H9 (cell line): ENCODE measurements around the gene CALN1. TPM values are rescaled to one million over a fixed set of nuclear protein-coding genes. Genes with fewer than 3 reads are reported as not detected.

Experiments
- DNase-seq: peaks from one replicate; pipeline ENCODE4 v3.0.0-alpha.2; 2017
- H2AFZ ChIP-seq: one replicate; pipeline ENCODE4 v1.6.1; 2013; ENCODE audit warnings: mild to moderate bottlenecking, low read length, control low read depth, moderate library complexity
- H2AK5ac ChIP-seq: 2 replicates; pipeline ENCODE4 v1.6.1; 2013; ENCODE audit warnings: low read length, control low read depth, mixed read lengths; ENCODE audit not compliant: insufficient read length
- H2BK120ac ChIP-seq: one replicate; pipeline ENCODE4 v1.6.1; 2013; ENCODE audit warnings: low read depth, mild to moderate bottlenecking, low read length, control low read depth, inconsistent platforms; ENCODE audit not compliant: poor library complexity, severe bottlenecking
- H2BK12ac ChIP-seq: 2 replicates; pipeline ENCODE4 v1.6.1; 2013; ENCODE audit warnings: low read length, control low read depth, mixed read lengths, low read depth; ENCODE audit not compliant: insufficient read length
- H2BK15ac ChIP-seq: 2 replicates; pipeline ENCODE4 v1.6.1; 2013; ENCODE audit warnings: low read depth, low read length, control low read depth
- H2BK20ac ChIP-seq: one replicate; pipeline ENCODE4 v1.6.1; 2013; ENCODE audit warnings: low read depth, mild to moderate bottlenecking, low read length, control low read depth, inconsistent platforms; ENCODE audit not compliant: poor library complexity, severe bottlenecking
- H2BK5ac ChIP-seq: 2 replicates; pipeline ENCODE4 v1.6.1; 2013; ENCODE audit warnings: low read length, control low read depth, mixed read lengths; ENCODE audit not compliant: insufficient read length
- H3K14ac ChIP-seq: 2 replicates; pipeline ENCODE4 v1.6.1; 2013; ENCODE audit warnings: low read length, control low read depth; ENCODE audit not compliant: insufficient read depth
- H3K18ac ChIP-seq: 2 replicates; pipeline ENCODE4 v1.6.1; 2013; ENCODE audit warnings: low read depth, mild to moderate bottlenecking, mixed read lengths, low read length, control low read depth; ENCODE audit not compliant: insufficient read length
- H3K23ac ChIP-seq: 2 replicates; pipeline ENCODE4 v1.6.1; 2013; ENCODE audit warnings: low read length, control low read depth, mixed read lengths, low read depth; ENCODE audit not compliant: insufficient read length
- H3K23me2 ChIP-seq: 2 replicates; pipeline ENCODE4 v1.6.1; 2013; ENCODE audit warnings: low read depth, mild to moderate bottlenecking, mixed read lengths, low read length, control low read depth; ENCODE audit not compliant: insufficient read length, poor library complexity, severe bottlenecking
- H3K27ac ChIP-seq: 2 replicates; pipeline ENCODE4 v1.5.1; 2013; ENCODE audit warnings: low read length, control low read depth, mixed read lengths, low read depth; ENCODE audit not compliant: insufficient read length
- H3K27me3 ChIP-seq: 2 replicates; pipeline ENCODE4 v1.6.1; 2013; ENCODE audit warnings: low read length, control low read depth, inconsistent platforms; ENCODE audit not compliant: insufficient read depth
- H3K4ac ChIP-seq: 2 replicates; pipeline ENCODE4 v1.6.1; 2013; ENCODE audit warnings: low read depth, mild to moderate bottlenecking, control low read depth, inconsistent platforms, low read length, moderate library complexity
- H3K4me1 ChIP-seq: 2 replicates; pipeline ENCODE4 v1.6.1; 2013; ENCODE audit warnings: low read length, control low read depth, inconsistent platforms; ENCODE audit not compliant: insufficient read depth
- H3K4me2 ChIP-seq: 2 replicates; pipeline ENCODE4 v1.6.1; 2013; ENCODE audit warnings: low read length, control low read depth, mixed read lengths; ENCODE audit not compliant: insufficient read length, insufficient read depth
- H3K56ac ChIP-seq: 2 replicates; pipeline ENCODE4 v1.6.1; 2013; ENCODE audit warnings: low read depth, mild to moderate bottlenecking, mixed read lengths, low read length, control low read depth; ENCODE audit not compliant: insufficient read length
- H3K79me1 ChIP-seq: 2 replicates; pipeline ENCODE4 v1.6.1; 2013; ENCODE audit warnings: low read depth, mild to moderate bottlenecking, moderate library complexity, low read length, control low read depth, inconsistent platforms; ENCODE audit not compliant: insufficient read depth, poor library complexity, severe bottlenecking
- H3K79me2 ChIP-seq: 2 replicates; pipeline ENCODE4 v1.6.1; 2013; ENCODE audit warnings: low read length, control low read depth, inconsistent platforms; ENCODE audit not compliant: insufficient read depth
- H3K9ac ChIP-seq: 2 replicates; pipeline ENCODE4 v1.6.1; 2013; ENCODE audit warnings: low read length, control low read depth, mixed read lengths; ENCODE audit not compliant: insufficient read length; ENCODE audit errors: extremely low read depth
- H3K9me3 ChIP-seq: one replicate; pipeline ENCODE4 v1.6.1; 2013; ENCODE audit warnings: low read depth, low read length, inconsistent platforms; ENCODE audit not compliant: control insufficient read depth
- H3T11ph ChIP-seq: one replicate; pipeline ENCODE4 v1.6.1; 2013; ENCODE audit warnings: mild to moderate bottlenecking, low read length, control low read depth, inconsistent platforms
- H4K20me1 ChIP-seq: one replicate; pipeline ENCODE4 v1.6.1; 2013; ENCODE audit not compliant: control insufficient read depth, insufficient read length, insufficient read depth
- H4K5ac ChIP-seq: 2 replicates; pipeline ENCODE4 v1.6.1; 2013; ENCODE audit warnings: low read depth, mild to moderate bottlenecking, mixed read lengths, low read length, control low read depth; ENCODE audit not compliant: insufficient read length
- H4K8ac ChIP-seq: replicated peaks from 2 replicates; pipeline ENCODE4 v1.6.1; 2013; ENCODE audit warnings: low read length, control low read depth, mixed read lengths, low read depth; ENCODE audit not compliant: insufficient read length
- H4K91ac ChIP-seq: 2 replicates; pipeline ENCODE4 v1.6.1; 2013; ENCODE audit warnings: low read depth, mild to moderate bottlenecking, moderate library complexity, mixed read lengths, low read length, control low read depth; ENCODE audit not compliant: insufficient read length
- H3K27ac Mint-ChIP-seq, 3 experiments: 2 replicates in 2 of 3; 3 replicates in 1 of 3; pipeline ENCODE4 v1.8.0; 2020 to 2021; ENCODE audit warnings: mixed read lengths in 3 of 3, mild to moderate bottlenecking in 1 of 3, moderate library complexity in 1 of 3
- H3K27me3 Mint-ChIP-seq: 2 replicates; pipeline ENCODE4 v1.8.0; 2021; ENCODE audit warnings: low read depth, mild to moderate bottlenecking, moderate library complexity, mixed read lengths
- H3K36me3 Mint-ChIP-seq, 3 experiments: 2 replicates in 2 of 3; 3 replicates in 1 of 3; pipeline ENCODE4 v1.8.0; 2020 to 2021; ENCODE audit warnings: low read depth in 3 of 3, mixed read lengths in 3 of 3; ENCODE audit not compliant: insufficient read depth in 1 of 3
- H3K4me1 Mint-ChIP-seq, 2 experiments: 2 replicates each; pipeline ENCODE4 v1.8.0; 2020; ENCODE audit warnings: mixed read lengths in 2 of 2
- H3K4me3 Mint-ChIP-seq, 2 experiments: 2 replicates in 1 of 2; 3 replicates in 1 of 2; pipeline ENCODE4 v1.8.0; 2020 to 2021; ENCODE audit warnings: mild to moderate bottlenecking in 2 of 2, mixed read lengths in 2 of 2, moderate library complexity in 1 of 2
- H3K9me3 Mint-ChIP-seq, 2 experiments: 2 replicates in 1 of 2; 3 replicates in 1 of 2; pipeline ENCODE4 v1.8.0; 2020; ENCODE audit warnings: mild to moderate bottlenecking in 2 of 2, mixed read lengths in 2 of 2, moderate library complexity in 1 of 2
- WGBS: extraction: QIAGEN DNeasy Blood & Tissue Kit; methylation state at CpG from one replicate; pipeline ENCODE4 v1.1.7; 2013; ENCODE audit warnings: missing lambda C conversion rate, low lambda C conversion rate, mixed read lengths; ENCODE audit not compliant: insufficient read length; ENCODE audit errors: extremely low coverage; 5-methylcytosine and 5-hydroxymethylcytosine counted together
- total RNA-seq: library from RNA; stranded (reverse); gene quantifications from 2 replicates; pipeline ENCODE4 v1.2.1, GENCODE V29; 2021
- TF ChIP-seq, protein P1 (sequence below): fragments of 200-600 bp; sonication (generic); conservative IDR thresholded peaks from 3 replicates; pipeline ENCODE4 v1.8.0; 2021; ENCODE audit warnings: antibody characterized with exemption, mild to moderate bottlenecking

The CALN1 gene
- total RNA-seq, 1 experiment from 2014 or later, result 2.8 TPM

DNA sequence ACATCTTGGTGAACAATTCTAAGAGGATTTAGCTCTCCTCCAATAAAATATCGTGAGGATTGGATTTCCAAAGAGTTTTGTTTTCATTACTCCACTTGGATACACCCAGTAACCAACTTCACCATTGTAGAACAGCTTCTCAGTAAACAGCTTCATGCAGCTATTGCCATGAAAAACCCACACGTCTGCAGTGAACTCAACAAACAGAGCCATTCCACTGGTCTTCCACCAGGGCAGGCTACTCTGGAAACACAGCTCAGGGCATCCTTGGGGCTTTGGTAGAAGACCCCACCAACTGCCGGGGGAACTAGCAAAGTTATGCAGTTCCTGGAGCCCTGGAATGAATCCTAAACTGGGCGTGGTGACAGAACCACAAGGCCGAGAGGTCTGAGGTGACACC, 77.4 kb downstream of the CALN1 start:
- Histone ChIP-seq H3K27me3 (peaks cover 3% of the 10 kb centered on the region; the same call in 1 of the 2 replicates), H3K9me3 (peaks cover 8% of the 10 kb centered on the region), H3K27ac (no peak overlapping the region), H3K9ac (no peak overlapping the region), H2BK15ac (no peak overlapping the region), H4K5ac (no peak overlapping the region), H4K20me1 (no peaks in the 10 kb centered on the region), H3T11ph (no peak overlapping the region), H3K4me2 (no peak overlapping the region), H3K23ac (no peak overlapping the region), H3K18ac (no peak overlapping the region), H3K4ac (no peak overlapping the region), H4K8ac (no peak overlapping the region), H2AK5ac (no peak overlapping the region), H3K4me1 (no peaks in the 10 kb centered on the region), H3K79me1 (peaks cover 4% of the 10 kb centered on the region), H3K23me2 (peaks cover 20% of the 10 kb centered on the region), H2AFZ (no peak overlapping the region), H3K14ac (no peak overlapping the region), H4K91ac (no peak overlapping the region), H3K56ac (no peak overlapping the region), H2BK120ac (no peak overlapping the region), H2BK12ac (no peak overlapping the region), H2BK5ac (no peak overlapping the region), H3K79me2 (peaks cover 4% of the 10 kb centered on the region; the same call in 1 of the 2 replicates), H2BK20ac (no peak overlapping the region)
- peaks cover 9 to 32% (median 25%) of the 10 kb centered on the region in 3 experiments for H3K36me3 Mint-ChIP-seq
- TF ChIP-seq, protein P1, sequence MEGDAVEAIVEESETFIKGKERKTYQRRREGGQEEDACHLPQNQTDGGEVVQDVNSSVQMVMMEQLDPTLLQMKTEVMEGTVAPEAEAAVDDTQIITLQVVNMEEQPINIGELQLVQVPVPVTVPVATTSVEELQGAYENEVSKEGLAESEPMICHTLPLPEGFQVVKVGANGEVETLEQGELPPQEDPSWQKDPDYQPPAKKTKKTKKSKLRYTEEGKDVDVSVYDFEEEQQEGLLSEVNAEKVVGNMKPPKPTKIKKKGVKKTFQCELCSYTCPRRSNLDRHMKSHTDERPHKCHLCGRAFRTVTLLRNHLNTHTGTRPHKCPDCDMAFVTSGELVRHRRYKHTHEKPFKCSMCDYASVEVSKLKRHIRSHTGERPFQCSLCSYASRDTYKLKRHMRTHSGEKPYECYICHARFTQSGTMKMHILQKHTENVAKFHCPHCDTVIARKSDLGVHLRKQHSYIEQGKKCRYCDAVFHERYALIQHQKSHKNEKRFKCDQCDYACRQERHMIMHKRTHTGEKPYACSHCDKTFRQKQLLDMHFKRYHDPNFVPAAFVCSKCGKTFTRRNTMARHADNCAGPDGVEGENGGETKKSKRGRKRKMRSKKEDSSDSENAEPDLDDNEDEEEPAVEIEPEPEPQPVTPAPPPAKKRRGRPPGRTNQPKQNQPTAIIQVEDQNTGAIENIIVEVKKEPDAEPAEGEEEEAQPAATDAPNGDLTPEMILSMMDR, result no peak
- peaks cover 17 to 25% of the 10 kb centered on the region in 2 experiments for H3K4me1 Mint-ChIP-seq
- no peak for DNase-seq
- peaks cover 46% of the 10 kb centered on the region for H3K27me3 Mint-ChIP-seq
- H3K4me3 Mint-ChIP-seq, result peak overlapping the region; percentile 68 to 83; a peak in 4 of 5 replicates
- whole genome bisulfite sequencing, result no CpG with 5 or more reads among the region's 5 CpGs
- H3K27ac Mint-ChIP-seq, result no peak overlapping the region
- peaks cover 22 to 25% of the 10 kb centered on the region in 2 experiments for H3K9me3 Mint-ChIP-seq
